PFSK-1 (cell line): Measurements from ENCODE around the gene LRRC41.

ENCODE experiments used
- REST ChIP-seq, 2 experiments: IDR thresholded peaks; 2 replicates each; pipeline versions ENCODE4 v1.6.1 to v1.8.0; 2011 to 2012; ENCODE audit warnings: low read depth in 2 of 2, low read length in 2 of 2, control low read depth in 1 of 2, inconsistent platforms in 1 of 2, mild to moderate bottlenecking in 1 of 2, moderate library complexity in 1 of 2; ENCODE audit not compliant: insufficient read depth in 1 of 2
- TAF1 ChIP-seq: IDR thresholded peaks from 2 replicates; pipeline ENCODE4 v1.6.1; 2012; ENCODE audit warnings: low read length, control low read depth, borderline replicate concordance; ENCODE audit not compliant: insufficient read depth

DNA sequence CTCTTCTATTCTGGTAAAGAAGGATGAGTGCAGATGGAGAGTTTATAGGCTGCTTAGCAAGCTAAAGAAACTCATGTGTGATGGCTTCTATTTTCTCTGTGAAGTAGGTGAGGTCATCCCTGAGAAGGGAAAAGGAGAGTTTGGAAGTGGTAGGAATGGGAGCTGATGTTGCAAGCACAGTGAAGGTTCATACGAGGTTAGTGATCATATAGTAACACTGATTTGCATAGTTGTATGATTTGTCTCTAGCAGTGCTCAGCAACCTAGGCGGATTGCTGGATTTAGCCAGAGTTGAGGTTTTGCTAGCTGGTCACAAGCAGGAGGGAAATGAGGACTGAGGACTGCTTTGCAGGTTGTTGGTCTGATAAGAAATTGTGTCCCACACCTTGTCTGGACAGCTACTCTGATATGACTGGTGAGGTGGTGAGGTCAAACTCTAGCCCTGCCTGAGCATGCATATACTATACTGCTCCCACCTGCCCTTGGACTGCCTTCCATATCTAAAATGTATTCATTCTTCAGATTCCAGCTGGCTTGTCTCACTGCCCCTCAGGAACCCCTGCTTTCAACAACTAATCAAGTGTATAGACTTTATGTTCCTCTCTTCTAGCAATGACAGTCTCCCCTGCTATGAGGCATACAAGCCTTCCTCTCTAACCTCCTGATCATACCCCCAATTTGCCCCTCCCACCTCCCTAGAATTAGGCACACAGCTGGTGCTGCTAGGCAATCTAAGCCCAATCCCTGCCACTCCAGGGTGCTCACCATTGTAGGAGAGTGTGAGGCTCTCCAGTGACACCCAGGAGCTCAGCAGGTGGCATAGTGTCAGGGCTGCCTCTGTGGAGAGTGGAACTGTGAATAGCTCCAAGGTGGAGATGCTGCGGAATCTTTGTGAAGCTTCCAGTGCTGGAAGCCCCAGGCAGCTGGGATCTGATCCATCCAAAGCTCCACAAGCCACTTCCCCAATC is 18.5 kb downstream of the LRRC41 start:
- TF ChIP-seq REST (IDR thresholded peaks at IDR 0.05; ENCODE audit: insufficient read depth in 1 of 2, low read depth in 2 of 2, low read length in 2 of 2) (no peak), TAF1 (no peak)
